Activated CD4-positive, alpha-beta memory T cell treated with anti-CD3 and anti-CD28 coated beads, Interleukin-2, amount 10 ng/mL, durations not matched to agents 7 days and 5 days (primary cell): Measurements from ENCODE around the gene SULF2. TPM values are rescaled to one million over a fixed set of nuclear protein-coding genes. Genes with fewer than 3 reads are reported as not detected.
A peak's percentile ranks its signal among the peaks of the same experiment; 100 is the strongest.

Source experiments
- CTCF ChIA-PET: fragments of 350-600 bp; sonication (Branson Sonifier 250); formaldehyde crosslinking; loops from one replicate; lab custom pipeline; 2021; ENCODE audit warnings: antibody characterized with exemption, inconsistent platforms; lab: Charles Lee
- POLR2A ChIA-PET: fragments of 350-600 bp; sonication (Branson Sonifier 250); formaldehyde crosslinking; loops from one replicate; lab custom pipeline; 2021; ENCODE audit warnings: antibody characterized with exemption; lab: Charles Lee
- DNase-seq: peaks from one replicate; pipeline ENCODE4 v3.0.0-alpha.2; 2020
- H3K27ac Mint-ChIP-seq: one replicate; pipeline ENCODE4 v1.8.0; 2021; ENCODE audit warnings: mild to moderate bottlenecking, mixed read lengths
- H3K27me3 Mint-ChIP-seq: one replicate; pipeline ENCODE4 v1.8.0; 2021; ENCODE audit warnings: mixed read lengths
- H3K36me3 Mint-ChIP-seq: one replicate; pipeline ENCODE4 v1.8.0; 2021; ENCODE audit warnings: low read depth, mixed read lengths
- H3K4me1 Mint-ChIP-seq: one replicate; pipeline ENCODE4 v1.8.0; 2021; ENCODE audit warnings: mixed read lengths
- H3K4me3 Mint-ChIP-seq: one replicate; pipeline ENCODE4 v1.8.0; 2021; ENCODE audit warnings: mild to moderate bottlenecking, mixed read lengths
- H3K9me3 Mint-ChIP-seq: one replicate; pipeline ENCODE4 v1.8.0; 2021; ENCODE audit warnings: mixed read lengths
- total RNA-seq, 2 experiments: library from RNA; stranded (reverse); gene quantifications; one replicate each; pipeline ENCODE4 v1.2.3, GENCODE V29; 2021

SULF2 gene
- total RNA-seq, 2 experiments from 2014 or later: 0.71 to 1.1 TPM

- CTCF ChIA-PET: interaction anchor here (1.0 to 1.2 kb wide), 2 partner anchors 15 to 453 kb away, joined by 4 read pairs; no protein-coding TSS in a partner anchor
- Mint-ChIP-seq H3K27ac (no peak overlapping the region), H3K27me3 (no peaks in the 10 kb centered on the region), H3K4me1 (no peaks in the 10 kb centered on the region), H3K36me3 (peaks cover 70% of the 10 kb centered on the region), H3K9me3 (no peaks in the 10 kb centered on the region), H3K4me3 (no peak overlapping the region)
- POLR2A ChIA-PET: interaction anchor here (0.9 to 1.4 kb wide), 2 partner anchors 10 to 21 kb away, joined by 3 to 4 read pairs; no protein-coding TSS in a partner anchor
- DNase-seq: no peak
Measured at GRCh38 chr20:47648943-47649342, 136.3 kb downstream of the SULF2 start.

GRCh38 chr20:47647994-47648393 lies 137.3 kb downstream of the SULF2 start:
- POLR2A ChIA-PET: no interaction called here
- CTCF ChIA-PET: interaction anchor here (0.6 to 1.2 kb wide), 2 partner anchors 16 to 347 kb away, joined by 3 to 4 read pairs; no protein-coding TSS in a partner anchor
- no peak overlapping the region for H3K4me3 Mint-ChIP-seq
- H3K9me3 Mint-ChIP-seq: no peaks in the 10 kb centered on the region
- H3K27ac Mint-ChIP-seq: no peak overlapping the region
- H3K4me1 Mint-ChIP-seq: no peaks in the 10 kb centered on the region
- H3K27me3 Mint-ChIP-seq: no peaks in the 10 kb centered on the region
- peaks cover 71% of the 10 kb centered on the region for H3K36me3 Mint-ChIP-seq
- no peak for DNase-seq

GRCh38 chr20:47645632-47646031 lies 139.6 kb downstream of the SULF2 start:
- H3K27me3 Mint-ChIP-seq: no peaks in the 10 kb centered on the region
- H3K4me1 Mint-ChIP-seq: no peaks in the 10 kb centered on the region
- no peaks in the 10 kb centered on the region for H3K9me3 Mint-ChIP-seq
- H3K4me3 Mint-ChIP-seq: no peak overlapping the region
- no peak for DNase-seq
- no peak overlapping the region for H3K27ac Mint-ChIP-seq
- CTCF ChIA-PET: no interaction called here
- peaks cover 73% of the 10 kb centered on the region for H3K36me3 Mint-ChIP-seq
- POLR2A ChIA-PET: no interaction called here

GRCh38 chr20:47642624-47643023 lies 142.7 kb downstream of the SULF2 start:
- Mint-ChIP-seq H3K27ac (no peak overlapping the region), H3K36me3 (peaks cover 77% of the 10 kb centered on the region), H3K27me3 (no peaks in the 10 kb centered on the region), H3K4me3 (no peak overlapping the region), H3K9me3 (no peaks in the 10 kb centered on the region), H3K4me1 (no peaks in the 10 kb centered on the region)
- DNase-seq: no peak
- ChIA-PET POLR2A (no interaction called here), CTCF (no interaction called here)

DNA sequence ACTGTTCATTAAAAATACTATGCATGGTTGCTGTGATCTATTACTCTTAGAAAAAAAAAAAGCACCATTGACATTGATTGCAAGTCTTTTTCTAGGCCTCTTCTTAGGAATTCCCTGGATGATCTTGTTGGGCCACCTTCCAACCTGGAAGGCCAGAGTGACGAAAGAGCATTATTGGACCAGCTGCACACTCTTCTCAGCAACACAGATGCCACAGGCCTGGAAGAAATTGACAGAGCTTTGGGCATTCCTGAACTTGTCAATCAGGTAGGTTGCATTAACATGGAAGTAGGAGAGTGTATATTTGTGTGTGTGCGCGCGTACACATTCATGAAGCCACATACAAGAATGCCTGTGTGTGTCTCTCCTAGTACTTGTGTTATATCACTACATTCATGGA lies 143.2 kb downstream of the SULF2 start:
- ChIA-PET CTCF (no interaction called here), POLR2A (no interaction called here)
- Mint-ChIP-seq H3K4me1 (no peaks in the 10 kb centered on the region), H3K9me3 (no peaks in the 10 kb centered on the region), H3K27ac (no peak overlapping the region), H3K4me3 (no peak overlapping the region), H3K27me3 (no peaks in the 10 kb centered on the region), H3K36me3 (peaks cover 81% of the 10 kb centered on the region)
- no peak for DNase-seq

DNA sequence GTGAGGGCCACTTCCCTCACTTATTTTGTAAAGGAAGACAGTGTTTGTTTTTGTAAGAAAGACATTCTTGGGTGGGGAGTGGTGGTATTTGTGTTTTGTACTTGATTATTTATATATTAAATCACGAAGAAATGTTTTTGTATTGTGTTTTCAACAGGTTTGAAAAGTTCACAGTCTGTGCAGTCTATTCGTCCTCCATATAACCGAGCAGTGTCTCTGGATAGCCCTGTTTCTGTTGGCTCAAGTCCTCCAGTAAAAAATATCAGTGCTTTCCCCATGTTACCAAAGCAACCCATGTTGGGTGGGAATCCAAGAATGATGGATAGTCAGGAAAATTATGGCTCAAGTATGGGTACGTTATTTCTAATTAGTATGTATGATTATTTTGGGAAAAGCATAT lies 146.4 kb downstream of the SULF2 start:
- no peaks in the 10 kb centered on the region for H3K4me1 Mint-ChIP-seq
- CTCF ChIA-PET: no interaction called here
- H3K27ac Mint-ChIP-seq: no peak overlapping the region
- no peak overlapping the region for H3K4me3 Mint-ChIP-seq
- H3K9me3 Mint-ChIP-seq: no peaks in the 10 kb centered on the region
- peaks cover 86% of the 10 kb centered on the region for H3K36me3 Mint-ChIP-seq
- H3K27me3 Mint-ChIP-seq: no peaks in the 10 kb centered on the region
- POLR2A ChIA-PET: no interaction called here
- DNase-seq: no peak

DNA sequence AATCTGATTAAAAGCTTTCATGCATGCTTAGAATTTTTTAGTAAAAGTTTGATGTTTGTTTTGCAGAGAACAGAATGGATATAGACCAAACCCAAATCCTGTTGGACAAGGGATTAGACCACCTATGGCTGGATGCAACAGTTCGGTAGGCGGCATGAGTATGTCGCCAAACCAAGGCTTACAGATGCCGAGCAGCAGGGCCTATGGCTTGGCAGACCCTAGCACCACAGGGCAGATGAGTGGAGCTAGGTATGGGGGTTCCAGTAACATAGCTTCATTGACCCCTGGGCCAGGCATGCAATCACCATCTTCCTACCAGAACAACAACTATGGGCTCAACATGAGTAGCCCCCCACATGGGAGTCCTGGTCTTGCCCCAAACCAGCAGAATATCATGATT lies 150.0 kb downstream of the SULF2 start:
- CTCF ChIA-PET: interaction anchor here (1.5 to 1.6 kb wide), 2 partner anchors 12 to 14 kb away, joined by 3 to 5 read pairs; no protein-coding TSS in a partner anchor
- no peaks in the 10 kb centered on the region for H3K27me3 Mint-ChIP-seq
- POLR2A ChIA-PET: no interaction called here
- no peaks in the 10 kb centered on the region for H3K9me3 Mint-ChIP-seq
- H3K36me3 Mint-ChIP-seq: peaks cover 82% of the 10 kb centered on the region
- no peak overlapping the region for H3K4me3 Mint-ChIP-seq
- H3K27ac Mint-ChIP-seq: no peak overlapping the region
- DNase-seq: no peak
- H3K4me1 Mint-ChIP-seq: no peaks in the 10 kb centered on the region

- no peak for DNase-seq
- H3K9me3 Mint-ChIP-seq: no peaks in the 10 kb centered on the region
- POLR2A ChIA-PET: no interaction called here
- peaks cover 65% of the 10 kb centered on the region for H3K36me3 Mint-ChIP-seq
- CTCF ChIA-PET: interaction anchor here (0.6 to 2.4 kb wide), 3 partner anchors 10 to 873 kb away, joined by 3 to 10 read pairs (median 5); no protein-coding TSS in a partner anchor
- peaks cover 1% of the 10 kb centered on the region for H3K4me1 Mint-ChIP-seq
- no peaks in the 10 kb centered on the region for H3K27me3 Mint-ChIP-seq
- no peak overlapping the region for H3K4me3 Mint-ChIP-seq
- no peak overlapping the region for H3K27ac Mint-ChIP-seq
Measured at GRCh38 chr20:47631078-47631477, 154.2 kb downstream of the SULF2 start.

DNA sequence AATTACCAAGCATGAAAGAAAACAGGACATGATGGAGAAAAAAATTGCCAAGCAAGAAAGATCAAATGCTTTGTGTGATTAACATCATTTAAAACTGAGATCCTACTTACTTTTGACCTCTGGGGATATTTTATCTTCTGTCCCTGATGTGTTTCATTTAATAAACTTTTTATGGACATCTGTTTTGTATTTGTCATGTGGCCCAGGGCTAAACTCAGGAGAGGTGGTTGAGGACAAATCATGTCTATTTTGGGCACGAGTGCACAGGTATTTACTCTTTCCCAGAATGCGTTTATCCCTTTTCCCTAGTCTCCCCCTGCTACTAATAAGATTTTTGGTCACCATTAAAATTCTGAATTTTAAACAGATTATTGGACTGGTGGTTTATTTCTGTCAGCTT lies 155.4 kb downstream of the SULF2 start:
- peaks cover 68% of the 10 kb centered on the region for H3K36me3 Mint-ChIP-seq
- no peak for DNase-seq
- ChIA-PET POLR2A (no interaction called here), CTCF (interaction anchor here (0.7 to 1.6 kb wide), 2 partner anchors 45 to 246 kb away, joined by 4 to 6 read pairs; no protein-coding TSS in a partner anchor)
- no peaks in the 10 kb centered on the region for H3K27me3 Mint-ChIP-seq
- H3K4me3 Mint-ChIP-seq: no peak overlapping the region
- H3K9me3 Mint-ChIP-seq: no peaks in the 10 kb centered on the region
- H3K4me1 Mint-ChIP-seq: peaks cover 5% of the 10 kb centered on the region
- no peak overlapping the region for H3K27ac Mint-ChIP-seq

- no peak overlapping the region for H3K4me3 Mint-ChIP-seq
- CTCF ChIA-PET: interaction anchor here (1.2 kb wide), 1 partner anchor 243 kb away, joined by 3 read pairs; no protein-coding TSS in a partner anchor
- peaks cover 65% of the 10 kb centered on the region for H3K36me3 Mint-ChIP-seq
- H3K27ac Mint-ChIP-seq: no peak overlapping the region
- H3K27me3 Mint-ChIP-seq: no peaks in the 10 kb centered on the region
- no peak for DNase-seq
- H3K4me1 Mint-ChIP-seq: peaks cover 19% of the 10 kb centered on the region
- no peaks in the 10 kb centered on the region for H3K9me3 Mint-ChIP-seq
- POLR2A ChIA-PET: no interaction called here
Measured at GRCh38 chr20:47627540-47627939, 157.7 kb downstream of the SULF2 start.

- Mint-ChIP-seq H3K27me3 (no peaks in the 10 kb centered on the region), H3K4me1 (peaks cover 32% of the 10 kb centered on the region), H3K27ac (no peak overlapping the region), H3K36me3 (peaks cover 50% of the 10 kb centered on the region), H3K9me3 (no peaks in the 10 kb centered on the region), H3K4me3 (no peak overlapping the region)
- no peak for DNase-seq
- ChIA-PET CTCF (interaction anchor here (0.6 to 3.0 kb wide), 9 partner anchors 10 to 427 kb away, joined by 3 to 23 read pairs (median 5); no protein-coding TSS in a partner anchor), POLR2A (no interaction called here)
Measured at GRCh38 chr20:47623206-47623605, 162.1 kb downstream of the SULF2 start.

- H3K36me3 Mint-ChIP-seq: peaks cover 41% of the 10 kb centered on the region
- H3K4me3 Mint-ChIP-seq: no peak overlapping the region
- H3K4me1 Mint-ChIP-seq: peaks cover 35% of the 10 kb centered on the region
- no peaks in the 10 kb centered on the region for H3K9me3 Mint-ChIP-seq
- DNase-seq: no peak
- peak overlapping the region; percentile 42 for H3K27ac Mint-ChIP-seq
- H3K27me3 Mint-ChIP-seq: no peaks in the 10 kb centered on the region
- CTCF ChIA-PET: interaction anchor here (0.6 to 4.4 kb wide), 11 partner anchors 13 to 350 kb away, joined by 3 to 58 read pairs (median 9); partner anchors contain the start of gene NCOA3
- POLR2A ChIA-PET: no interaction called here
Measured at GRCh38 chr20:47622118-47622665, 163.1 kb downstream of the SULF2 start.
